ENCODE results near the gene HIVEP3.

The HIVEP3 gene

GRCh38 chr1:41734201-41734970 lies 184.3 kb downstream of the HIVEP3 start:
- TF ChIP-seq, protein P1, sequence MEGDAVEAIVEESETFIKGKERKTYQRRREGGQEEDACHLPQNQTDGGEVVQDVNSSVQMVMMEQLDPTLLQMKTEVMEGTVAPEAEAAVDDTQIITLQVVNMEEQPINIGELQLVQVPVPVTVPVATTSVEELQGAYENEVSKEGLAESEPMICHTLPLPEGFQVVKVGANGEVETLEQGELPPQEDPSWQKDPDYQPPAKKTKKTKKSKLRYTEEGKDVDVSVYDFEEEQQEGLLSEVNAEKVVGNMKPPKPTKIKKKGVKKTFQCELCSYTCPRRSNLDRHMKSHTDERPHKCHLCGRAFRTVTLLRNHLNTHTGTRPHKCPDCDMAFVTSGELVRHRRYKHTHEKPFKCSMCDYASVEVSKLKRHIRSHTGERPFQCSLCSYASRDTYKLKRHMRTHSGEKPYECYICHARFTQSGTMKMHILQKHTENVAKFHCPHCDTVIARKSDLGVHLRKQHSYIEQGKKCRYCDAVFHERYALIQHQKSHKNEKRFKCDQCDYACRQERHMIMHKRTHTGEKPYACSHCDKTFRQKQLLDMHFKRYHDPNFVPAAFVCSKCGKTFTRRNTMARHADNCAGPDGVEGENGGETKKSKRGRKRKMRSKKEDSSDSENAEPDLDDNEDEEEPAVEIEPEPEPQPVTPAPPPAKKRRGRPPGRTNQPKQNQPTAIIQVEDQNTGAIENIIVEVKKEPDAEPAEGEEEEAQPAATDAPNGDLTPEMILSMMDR (IDR thresholded peaks at IDR 0.05; ENCODE audit: borderline replicate concordance, extremely low read depth, low read length, poor library complexity, severe bottlenecking), result no peak
- TF ChIP-seq EZH2 (IDR thresholded peaks at IDR 0.05; ENCODE audit: borderline replicate concordance, low read depth, low read length, severe bottlenecking), result no peak
- H3K79me2 ChIP-seq (ENCODE audit: insufficient read depth, low read length), result peaks cover 100% of the 10 kb centered on the region
- H3K9ac ChIP-seq (ENCODE audit: low read depth, low read length), result no peak overlapping the region
- H3K36me3 ChIP-seq (ENCODE audit: insufficient read depth, low read length), result peaks cover 13% of the 10 kb centered on the region
- DNase-seq (no peak), ATAC-seq (ENCODE audit: insufficient read depth, low read depth) (no peak)
- H2AFZ ChIP-seq (ENCODE audit: low read depth, low read length), result no peak overlapping the region
- no peak overlapping the region for H3K4me3 ChIP-seq (ENCODE audit: low read depth in 1 of 2, low read length in 2 of 2)
- H3K4me2 ChIP-seq (ENCODE audit: insufficient read depth, low read length), result no peak overlapping the region
- H3K27me3 ChIP-seq (ENCODE audit: insufficient read depth, low read length, poor library complexity), result no peaks in the 10 kb centered on the region
- H4K20me1 ChIP-seq (ENCODE audit: insufficient read depth, low read length), result peaks cover 97% of the 10 kb centered on the region
- peak overlapping the region; percentile 4; the same call in 1 of the 2 replicates for H3K27ac ChIP-seq (ENCODE audit: low read length)
- H3K9me3 ChIP-seq (ENCODE audit: insufficient read depth, low read length, severe bottlenecking), result no peaks in the 10 kb centered on the region
- H3K4me1 ChIP-seq (ENCODE audit: insufficient read depth, low read length), result peaks cover 24% of the 10 kb centered on the region

DNA sequence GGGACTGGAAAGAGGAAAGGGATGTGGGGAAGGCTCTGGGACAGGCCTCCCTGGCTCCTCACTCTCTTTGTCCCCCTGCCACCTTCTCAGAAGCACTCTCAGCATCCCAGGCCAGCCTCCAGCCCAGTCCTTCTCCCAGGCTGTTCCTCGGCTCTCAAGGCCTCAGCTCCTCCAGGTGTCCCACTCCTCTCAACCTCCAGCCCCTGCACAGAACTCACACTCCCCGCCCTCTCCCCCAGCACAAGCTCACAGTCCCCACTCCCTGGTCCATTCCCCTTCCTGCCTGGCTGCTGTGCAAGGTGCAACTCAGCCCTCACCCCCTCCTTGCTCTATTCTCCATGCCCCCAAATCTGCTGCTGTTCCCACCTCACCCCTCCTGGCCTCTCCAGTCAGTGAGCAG lies 185.0 kb downstream of the HIVEP3 start:
- DNase-seq (no peak), ATAC-seq (ENCODE audit: insufficient read depth, low read depth) (peak; percentile 23; the same call in 1 of the 3 replicates)
- no peak overlapping the region for H3K4me2 ChIP-seq (ENCODE audit: insufficient read depth, low read length)
- H4K20me1 ChIP-seq (ENCODE audit: insufficient read depth, low read length), result peaks cover 97% of the 10 kb centered on the region
- no peaks in the 10 kb centered on the region for H3K9me3 ChIP-seq (ENCODE audit: insufficient read depth, low read length, severe bottlenecking)
- peaks cover 31% of the 10 kb centered on the region for H3K4me1 ChIP-seq (ENCODE audit: insufficient read depth, low read length)
- H3K36me3 ChIP-seq (ENCODE audit: insufficient read depth, low read length), result peaks cover 13% of the 10 kb centered on the region
- H3K27ac ChIP-seq (ENCODE audit: low read length), result peak overlapping the region; percentile 4; the same call in 1 of the 2 replicates
- no peak overlapping the region for H2AFZ ChIP-seq (ENCODE audit: low read depth, low read length)
- no peak overlapping the region for H3K9ac ChIP-seq (ENCODE audit: low read depth, low read length)
- peaks cover 100% of the 10 kb centered on the region for H3K79me2 ChIP-seq (ENCODE audit: insufficient read depth, low read length)
- TF ChIP-seq, protein P1 (IDR thresholded peaks at IDR 0.05; ENCODE audit: borderline replicate concordance, extremely low read depth, low read length, poor library complexity, severe bottlenecking), result no peak
- TF ChIP-seq EZH2 (IDR thresholded peaks at IDR 0.05; ENCODE audit: borderline replicate concordance, low read depth, low read length, severe bottlenecking), result no peak
- H3K4me3 ChIP-seq (ENCODE audit: low read depth in 1 of 2, low read length in 2 of 2), result no peak overlapping the region
- no peaks in the 10 kb centered on the region for H3K27me3 ChIP-seq (ENCODE audit: insufficient read depth, low read length, poor library complexity)

- Histone ChIP-seq H3K27ac (ENCODE audit: low read length) (peak overlapping the region; percentile 4; the same call in 1 of the 2 replicates), H2AFZ (ENCODE audit: low read depth, low read length) (no peak overlapping the region), H3K9me3 (ENCODE audit: insufficient read depth, low read length, severe bottlenecking) (no peaks in the 10 kb centered on the region), H3K27me3 (ENCODE audit: insufficient read depth, low read length, poor library complexity) (no peaks in the 10 kb centered on the region), H4K20me1 (ENCODE audit: insufficient read depth, low read length) (peaks cover 98% of the 10 kb centered on the region), H3K4me2 (ENCODE audit: insufficient read depth, low read length) (no peak overlapping the region), H3K79me2 (ENCODE audit: insufficient read depth, low read length) (peaks cover 100% of the 10 kb centered on the region), H3K4me1 (ENCODE audit: insufficient read depth, low read length) (peaks cover 38% of the 10 kb centered on the region), H3K4me3 (ENCODE audit: low read depth in 1 of 2, low read length in 2 of 2) (no peak overlapping the region), H3K36me3 (ENCODE audit: insufficient read depth, low read length) (peaks cover 9% of the 10 kb centered on the region), H3K9ac (ENCODE audit: low read depth, low read length) (no peak overlapping the region)
- DNase-seq (no peak), ATAC-seq (ENCODE audit: insufficient read depth, low read depth) (no peak)
- TF ChIP-seq, protein P1 (IDR thresholded peaks at IDR 0.05; ENCODE audit: borderline replicate concordance, extremely low read depth, low read length, poor library complexity, severe bottlenecking), result no peak
- TF ChIP-seq EZH2 (IDR thresholded peaks at IDR 0.05; ENCODE audit: borderline replicate concordance, low read depth, low read length, severe bottlenecking), result no peak
Measured at GRCh38 chr1:41733021-41733420, 185.7 kb downstream of the HIVEP3 start.

All from DND-41 (cell line).